RWPE2 (cell line): ENCODE measurements around the gene ZMIZ1.
"Not testable (repeated sequence)": the region's sequence is repeated elsewhere in the genome, so short reads cannot be mapped to it uniquely, and the experiment has no call there.

ENCODE experiments used
- ATAC-seq: fragments of 200-7000 bp; cut with Tn5 transposase; 3 replicates; pipeline ENCODE4 v1.9.1; 2021; ENCODE audit warnings: low read depth
- DNase-seq: peaks from one replicate; pipeline ENCODE4 v3.0.0-alpha.2; 2020; ENCODE audit warnings: low spot score
- H3K27ac ChIP-seq: fragments of 450-650 bp; 2 replicates; pipeline ENCODE4 v1.5.1; 2017; ENCODE audit warnings: mild to moderate bottlenecking; ENCODE audit not compliant: poor library complexity, severe bottlenecking
- H3K27me3 ChIP-seq: fragments of 250-450 bp; sonication (Bioruptor Pico); 2 replicates; pipeline ENCODE4 v1.5.1; 2021; ENCODE audit warnings: mild to moderate bottlenecking, moderate library complexity; ENCODE audit not compliant: insufficient read depth, poor library complexity, severe bottlenecking
- H3K36me3 ChIP-seq: fragments of 250-450 bp; sonication (Bioruptor Pico); 2 replicates; pipeline ENCODE4 v1.5.1; 2020; ENCODE audit warnings: low read depth, mild to moderate bottlenecking, moderate library complexity
- H3K4me1 ChIP-seq: fragments of 250-450 bp; sonication (Bioruptor Pico); 2 replicates; pipeline ENCODE4 v1.5.1; 2021; ENCODE audit warnings: mild to moderate bottlenecking, moderate library complexity; ENCODE audit not compliant: insufficient read depth, poor library complexity, severe bottlenecking
- H3K4me3 ChIP-seq: fragments of 250-450 bp; sonication (Bioruptor Pico); 2 replicates; pipeline ENCODE4 v1.5.1; 2021; ENCODE audit warnings: mild to moderate bottlenecking, moderate library complexity; ENCODE audit not compliant: severe bottlenecking
- H3K9me3 ChIP-seq: fragments of 250-450 bp; sonication (Bioruptor Pico); 2 replicates; pipeline ENCODE4 v1.5.1; 2021; ENCODE audit warnings: mild to moderate bottlenecking, moderate library complexity; ENCODE audit not compliant: severe bottlenecking
- CTCF ChIP-seq: fragments of 450-650 bp; IDR thresholded peaks from one replicate; pipeline ENCODE4 v1.5.1; 2017; ENCODE audit warnings: mild to moderate bottlenecking, moderate library complexity; ENCODE audit not compliant: poor library complexity, severe bottlenecking

ZMIZ1 gene

GRCh38 chr10:79030705-79031104 is 38.1 kb upstream of the ZMIZ1 start:
- no peak for DNase-seq
- Histone ChIP-seq H3K4me1 (no peaks in the 10 kb centered on the region), H3K9me3 (no peaks in the 10 kb centered on the region), H3K27me3 (no peaks in the 10 kb centered on the region), H3K36me3 (no peaks in the 10 kb centered on the region), H3K27ac (no peak overlapping the region), H3K4me3 (no peak overlapping the region)
- TF ChIP-seq CTCF, result no peak
- ATAC-seq, result no peak

- Histone ChIP-seq H3K27me3 (no peaks in the 10 kb centered on the region), H3K27ac (no peak overlapping the region), H3K4me3 (no peak overlapping the region), H3K4me1 (no peaks in the 10 kb centered on the region), H3K36me3 (no peaks in the 10 kb centered on the region), H3K9me3 (no peaks in the 10 kb centered on the region)
- TF ChIP-seq CTCF, result no peak
- DNase-seq, result peak; percentile 1
- no peak for ATAC-seq
Observed at GRCh38 chr10:79031723-79032122, 37.0 kb upstream of the ZMIZ1 start.

- Histone ChIP-seq H3K4me3 (no peak overlapping the region), H3K36me3 (no peaks in the 10 kb centered on the region), H3K4me1 (no peaks in the 10 kb centered on the region), H3K27me3 (no peaks in the 10 kb centered on the region), H3K9me3 (no peaks in the 10 kb centered on the region), H3K27ac (no peak overlapping the region)
- TF ChIP-seq CTCF, result no peak
- ATAC-seq (no peak), DNase-seq (peak; percentile 22)
Observed at GRCh38 chr10:79034271-79034876, 34.4 kb upstream of the ZMIZ1 start.

GRCh38 chr10:79036416-79036815 is 32.4 kb upstream of the ZMIZ1 start:
- H3K27me3 ChIP-seq, H3K9me3 ChIP-seq, H3K4me1 ChIP-seq, DNase-seq, H3K27ac ChIP-seq, H3K4me3 ChIP-seq, H3K36me3 ChIP-seq, ATAC-seq: not testable (repeated sequence)

GRCh38 chr10:79038104-79038840 is 30.5 kb upstream of the ZMIZ1 start:
- DNase-seq (no peak), ATAC-seq (no peak)
- no peaks in the 10 kb centered on the region for H3K36me3 ChIP-seq
- TF ChIP-seq CTCF, result no peak
- H3K9me3 ChIP-seq, result no peaks in the 10 kb centered on the region
- H3K4me3 ChIP-seq, result no peak overlapping the region
- no peaks in the 10 kb centered on the region for H3K27me3 ChIP-seq
- no peak overlapping the region for H3K27ac ChIP-seq
- H3K4me1 ChIP-seq, result no peaks in the 10 kb centered on the region
